Lower leg skin (tissue), 3 donors: ENCODE data around the gene GPSM1.

Experiments used
- POLR2A ChIP-seq, 2 donors: fragments of 450-650 bp; IDR thresholded peaks; one replicate each; pipeline ENCODE4 v1.6.1; 2016 to 2017; ENCODE audit warnings: antibody characterized with exemption in 2 of 2, mild to moderate bottlenecking in 1 of 2, moderate library complexity in 1 of 2
- TF ChIP-seq, protein P1 (sequence below), 3 donors: fragments of 450-650 bp; IDR thresholded peaks; one replicate each; pipeline ENCODE4 v1.5.1; 2016; ENCODE audit warnings: antibody characterized with exemption in 3 of 3, mild to moderate bottlenecking in 3 of 3, moderate library complexity in 2 of 3

DNA sequence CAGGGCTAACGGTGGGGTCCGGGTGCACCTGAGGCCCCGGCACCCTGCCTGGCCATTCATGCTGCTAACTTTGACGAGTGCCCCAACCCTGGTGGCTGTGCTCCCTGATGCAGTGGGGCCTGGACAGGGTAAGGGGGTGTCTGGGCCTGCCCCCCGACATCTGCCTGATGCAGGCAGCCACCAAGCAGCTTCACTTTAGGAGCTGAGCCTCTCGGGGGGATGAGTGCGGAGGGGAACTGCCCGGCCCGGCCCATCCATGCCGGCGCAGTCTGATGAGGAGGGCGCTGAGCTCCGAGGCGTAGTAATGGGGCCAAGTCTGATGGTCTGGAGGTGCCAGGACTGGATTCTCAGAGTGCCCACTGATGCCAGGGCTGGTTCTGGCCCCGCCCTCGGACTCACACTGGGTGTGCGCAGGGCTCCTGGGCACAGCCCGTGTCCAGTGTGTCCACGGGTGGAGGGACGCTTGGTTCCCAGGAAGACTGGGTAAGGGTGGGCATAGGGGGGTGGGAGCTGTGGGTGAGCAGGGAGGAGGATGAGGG, 19.7 kb downstream of the GPSM1 start:
- TF ChIP-seq, protein P1, sequence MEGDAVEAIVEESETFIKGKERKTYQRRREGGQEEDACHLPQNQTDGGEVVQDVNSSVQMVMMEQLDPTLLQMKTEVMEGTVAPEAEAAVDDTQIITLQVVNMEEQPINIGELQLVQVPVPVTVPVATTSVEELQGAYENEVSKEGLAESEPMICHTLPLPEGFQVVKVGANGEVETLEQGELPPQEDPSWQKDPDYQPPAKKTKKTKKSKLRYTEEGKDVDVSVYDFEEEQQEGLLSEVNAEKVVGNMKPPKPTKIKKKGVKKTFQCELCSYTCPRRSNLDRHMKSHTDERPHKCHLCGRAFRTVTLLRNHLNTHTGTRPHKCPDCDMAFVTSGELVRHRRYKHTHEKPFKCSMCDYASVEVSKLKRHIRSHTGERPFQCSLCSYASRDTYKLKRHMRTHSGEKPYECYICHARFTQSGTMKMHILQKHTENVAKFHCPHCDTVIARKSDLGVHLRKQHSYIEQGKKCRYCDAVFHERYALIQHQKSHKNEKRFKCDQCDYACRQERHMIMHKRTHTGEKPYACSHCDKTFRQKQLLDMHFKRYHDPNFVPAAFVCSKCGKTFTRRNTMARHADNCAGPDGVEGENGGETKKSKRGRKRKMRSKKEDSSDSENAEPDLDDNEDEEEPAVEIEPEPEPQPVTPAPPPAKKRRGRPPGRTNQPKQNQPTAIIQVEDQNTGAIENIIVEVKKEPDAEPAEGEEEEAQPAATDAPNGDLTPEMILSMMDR (IDR thresholded peaks at IDR 0.05) = no peak
- no peak for TF ChIP-seq POLR2A (IDR thresholded peaks at IDR 0.05)
